Measurements from ENCODE around the gene SIX3.

- TF ChIP-seq CTCF (conservative IDR thresholded peaks at IDR 0.05; ENCODE audit: low read depth, low read length) (peak; percentile 70), EZH2 (IDR thresholded peaks at IDR 0.05; ENCODE audit: low read length, unreplicated experiment) (no peak), EZH2phosphoT487 (IDR thresholded peaks at IDR 0.05; ENCODE audit: borderline replicate concordance, low read length) (no peak)
Observed at GRCh38 chr2:44952143-44952805, 10.8 kb downstream of the SIX3 start.
